GM12873 (cell line): ENCODE results near the gene TMTC2.

Source experiments
- CTCF ChIP-seq: IDR thresholded peaks from 2 replicates; pipeline ENCODE4 v1.5.1; 2012; ENCODE audit warnings: low read depth, mild to moderate bottlenecking, moderate library complexity, low read length, control low read depth; ENCODE audit not compliant: insufficient read depth; ENCODE audit errors: missing control alignments

The TMTC2 gene

GRCh38 chr12:82765971-82766705, 79.4 kb downstream of the TMTC2 start:
- TF ChIP-seq CTCF, result no peak

- no peak for TF ChIP-seq CTCF
Measured at GRCh38 chr12:82774666-82775065, 88.0 kb downstream of the TMTC2 start.

- TF ChIP-seq CTCF, result no peak
Measured at GRCh38 chr12:82780517-82780916, 93.8 kb downstream of the TMTC2 start.

GRCh38 chr12:82781309-82781997, 94.7 kb downstream of the TMTC2 start:
- no peak for TF ChIP-seq CTCF

- no peak for TF ChIP-seq CTCF
Measured at GRCh38 chr12:82783435-82783834, 96.7 kb downstream of the TMTC2 start.

GRCh38 chr12:82787016-82787415, 100.3 kb downstream of the TMTC2 start:
- no peak for TF ChIP-seq CTCF

- TF ChIP-seq CTCF, result no peak
Measured at GRCh38 chr12:82788594-82788993, 101.9 kb downstream of the TMTC2 start.
